CD4-positive, alpha-beta T cell (primary cell): ENCODE measurements around the gene IQSEC1. TPM values are rescaled to one million over a fixed set of nuclear protein-coding genes. Genes with fewer than 3 reads are reported as not detected.

Source experiments
- ATAC-seq: fragments of 200-7000 bp; cut with Tn5 transposase; one replicate; pipeline ENCODE4 v1.10.0; 2022; ENCODE audit warnings: mild to moderate bottlenecking; ENCODE audit not compliant: poor library complexity
- CTCF ChIA-PET: fragments of 350-600 bp; sonication (Branson Sonifier 250); formaldehyde crosslinking; loops from one replicate; lab custom pipeline; 2021; ENCODE audit warnings: antibody characterized with exemption, inconsistent platforms; lab: Charles Lee
- POLR2A ChIA-PET: fragments of 350-600 bp; sonication (Branson Sonifier 250); formaldehyde crosslinking; loops from one replicate; lab custom pipeline; 2021; ENCODE audit warnings: antibody characterized with exemption, inconsistent platforms; lab: Charles Lee
- DNase-seq, 14 experiments: peaks; one replicate each; pipeline ENCODE4 v3.0.0-alpha.2; 2013 to 2020; ENCODE audit warnings: mixed read lengths in 2 of 14
- H3K27ac ChIP-seq, 2 donors: one replicate each; pipeline versions ENCODE4 v1.5.1 to v1.7.0; 2013; ENCODE audit warnings: low read length in 2 of 2, low read depth in 1 of 2, mild to moderate bottlenecking in 1 of 2
- H3K27me3 ChIP-seq, 2 experiments: 1 replicate in 1 of 2; 2 replicates in 1 of 2; pipeline versions ENCODE4 v1.6.1 to v1.7.0; 2013; ENCODE audit warnings: low read length in 2 of 2, control low read depth in 1 of 2, mild to moderate bottlenecking in 1 of 2, moderate library complexity in 1 of 2; ENCODE audit not compliant: insufficient read depth in 2 of 2, control insufficient read depth in 1 of 2
- H3K36me3 ChIP-seq: one replicate; pipeline ENCODE4 v1.6.1; 2013; ENCODE audit warnings: low read length, control low read depth; ENCODE audit not compliant: insufficient read depth
- H3K4me1 ChIP-seq: one replicate; pipeline ENCODE4 v1.6.1; 2013; ENCODE audit warnings: low read length, control low read depth; ENCODE audit not compliant: insufficient read depth
- H3K4me3 ChIP-seq: one replicate; pipeline ENCODE4 v1.5.1; 2013; ENCODE audit warnings: mild to moderate bottlenecking, low read length, moderate library complexity
- H3K9me3 ChIP-seq, 2 experiments: 1 replicate in 1 of 2; 2 replicates in 1 of 2; pipeline versions ENCODE4 v1.6.1 to v1.7.0; 2013; ENCODE audit warnings: low read length in 2 of 2, mild to moderate bottlenecking in 2 of 2, control low read depth in 1 of 2, moderate library complexity in 1 of 2; ENCODE audit not compliant: control insufficient read depth in 1 of 2, insufficient read depth in 1 of 2
- H3K27ac Mint-ChIP-seq: one replicate; pipeline ENCODE4 v1.8.0; 2020; ENCODE audit warnings: mixed read lengths
- H3K27me3 Mint-ChIP-seq: one replicate; pipeline ENCODE4 v1.8.0; 2021; ENCODE audit warnings: mixed read lengths
- H3K36me3 Mint-ChIP-seq: one replicate; pipeline ENCODE4 v1.8.0; 2021; ENCODE audit warnings: low read depth, mixed read lengths
- H3K4me1 Mint-ChIP-seq: one replicate; pipeline ENCODE4 v1.8.0; 2021; ENCODE audit warnings: low read depth, mixed read lengths
- H3K4me3 Mint-ChIP-seq: one replicate; pipeline ENCODE4 v1.8.0; 2020; ENCODE audit warnings: mild to moderate bottlenecking, mixed read lengths
- H3K9me3 Mint-ChIP-seq: one replicate; pipeline ENCODE4 v1.8.0; 2020; ENCODE audit warnings: mixed read lengths
- CTCF ChIP-seq: fragments of 200-600 bp; IDR thresholded peaks from one replicate; pipeline ENCODE4 v1.8.0; 2022; ENCODE audit warnings: antibody characterized with exemption, mild to moderate bottlenecking
- intact Hi-C, 2 experiments: fragments of 100-400 bp; cut with DNase I in 1 of 2; cut with micrococcal nuclease in 1 of 2; formaldehyde crosslinking; loops; one replicate each; pipeline versions ENCODE4 v1.15.1 to v1.9.0; 2023 to 2025; cut with DNase I, micrococcal nuclease
- total RNA-seq, 174 experiments: library from RNA in 2 of 174; stranded (reverse) in 2 of 174; gene quantifications; one replicate each; pipeline ENCODE4 v1.2.3 and lab custom pipeline; 2021 to 2026

Gene IQSEC1
- total RNA-seq, 2 experiments from 2014 or later = 102 to 108 TPM

- H3K27ac ChIP-seq = no peak overlapping the region
- Mint-ChIP-seq H3K27me3 (no peaks in the 10 kb centered on the region), H3K9me3 (no peaks in the 10 kb centered on the region), H3K27ac (no peak overlapping the region), H3K36me3 (no peaks in the 10 kb centered on the region), H3K4me3 (no peak overlapping the region), H3K4me1 (peaks cover under 1% of the 10 kb centered on the region)
- no peak for DNase-seq
- H3K9me3 ChIP-seq = no peaks in the 10 kb centered on the region
- no peak for TF ChIP-seq CTCF
- no peaks in the 10 kb centered on the region for H3K27me3 ChIP-seq
- CTCF ChIA-PET = no interaction called here
- H3K36me3 ChIP-seq = no peaks in the 10 kb centered on the region
- intact Hi-C loops = no loop called here
- ATAC-seq = no peak
- peaks cover 1% of the 10 kb centered on the region for H3K4me1 ChIP-seq
- POLR2A ChIA-PET = no interaction called here
- H3K4me3 ChIP-seq = no peak overlapping the region
Measured at GRCh38 chr3:13116426-13116825, 43.2 kb upstream of the IQSEC1 start.

GRCh38 chr3:13115991-13116390 is 42.8 kb upstream of the IQSEC1 start:
- Histone ChIP-seq H3K36me3 (no peaks in the 10 kb centered on the region), H3K27me3 (no peaks in the 10 kb centered on the region), H3K27ac (no peak overlapping the region), H3K4me1 (peaks cover 5% of the 10 kb centered on the region), H3K9me3 (no peaks in the 10 kb centered on the region), H3K4me3 (no peak overlapping the region)
- Mint-ChIP-seq H3K27me3 (no peaks in the 10 kb centered on the region), H3K4me3 (no peak overlapping the region), H3K9me3 (no peaks in the 10 kb centered on the region), H3K36me3 (no peaks in the 10 kb centered on the region), H3K4me1 (peaks cover 5% of the 10 kb centered on the region), H3K27ac (no peak overlapping the region)
- TF ChIP-seq CTCF = no peak
- DNase-seq (no peak), ATAC-seq (no peak)
- ChIA-PET POLR2A (no interaction called here), CTCF (no interaction called here)
- intact Hi-C loops = no loop called here

- Mint-ChIP-seq H3K9me3 (no peaks in the 10 kb centered on the region), H3K36me3 (no peaks in the 10 kb centered on the region), H3K27me3 (no peaks in the 10 kb centered on the region), H3K4me1 (peaks cover 9% of the 10 kb centered on the region), H3K27ac (no peak overlapping the region), H3K4me3 (no peak overlapping the region)
- Histone ChIP-seq H3K9me3 (no peaks in the 10 kb centered on the region), H3K27me3 (no peaks in the 10 kb centered on the region), H3K4me1 (peaks cover 10% of the 10 kb centered on the region), H3K4me3 (no peak overlapping the region), H3K27ac (no peak overlapping the region), H3K36me3 (no peaks in the 10 kb centered on the region)
- DNase-seq = no peak
- POLR2A ChIA-PET = no interaction called here
- TF ChIP-seq CTCF = no peak
- ATAC-seq = no peak
- CTCF ChIA-PET = no interaction called here
- intact Hi-C loops = no loop called here
Measured at GRCh38 chr3:13115576-13115910, 42.3 kb upstream of the IQSEC1 start.
